Activated CD8-positive, alpha-beta memory T cell treated with anti-CD3 and anti-CD28 coated beads for 36 hours (primary cell): Measurements from ENCODE around the gene NCKAP1. TPM values are rescaled to one million over a fixed set of nuclear protein-coding genes. Genes with fewer than 3 reads are reported as not detected.

Experiments
- CTCF ChIA-PET: fragments of 350-600 bp; sonication (Branson Sonifier 250); formaldehyde crosslinking; loops from one replicate; lab custom pipeline; 2021; ENCODE audit warnings: antibody characterized with exemption; lab: Charles Lee
- POLR2A ChIA-PET: fragments of 350-600 bp; sonication (Branson Sonifier 250); formaldehyde crosslinking; loops from one replicate; lab custom pipeline; 2021; ENCODE audit warnings: antibody characterized with exemption; lab: Charles Lee
- total RNA-seq, 2 experiments: library from RNA; stranded (reverse); gene quantifications; one replicate each; pipeline ENCODE4 v1.2.3, GENCODE V29; 2021

The NCKAP1 gene
- total RNA-seq, 2 experiments from 2014 or later, result 7.1 to 7.5 TPM

GRCh38 chr2:182862091-182862490 lies 176.2 kb downstream of the NCKAP1 start:
- ChIA-PET CTCF (no interaction called here), POLR2A (no interaction called here)

GRCh38 chr2:182860858-182861257 lies 177.4 kb downstream of the NCKAP1 start:
- CTCF ChIA-PET, result no interaction called here
- POLR2A ChIA-PET, result no interaction called here

Other genes starting within 250 kb of the NCKAP1 start
- gene FRZB, start 171.8 kb downstream of the NCKAP1 start, total RNA-seq, result not detected
- 1 to 10 TPM; 3.4 to 3.6 TPM for gene DUSP19, start 40.3 kb upstream of the NCKAP1 start, total RNA-seq
- gene NUP35, start 86.0 kb upstream of the NCKAP1 start, total RNA-seq, result 10 to 100 TPM; 41.9 to 45.5 TPM